HepG2 (cell line): Measurements from ENCODE around the gene TNPO3. TPM values are rescaled to one million over a fixed set of nuclear protein-coding genes. Genes with fewer than 3 reads are reported as not detected.

Experiments used
- ATAC-seq: fragments of 200-7000 bp; cut with Tn5 transposase; 3 replicates; pipeline ENCODE4 v1.9.1; 2020; ENCODE audit warnings: mild to moderate bottlenecking, moderate library complexity
- BruUV-seq: library from RNA; stranded (reverse); fragments of 400-500 nt; replicated peaks from 2 replicates; lab custom pipeline; 2021; lab: Mats Ljungman, UMichigan
- CTCF ChIA-PET: fragments of 300-600 bp; formaldehyde crosslinking; extraction: SDS; loops from one replicate; lab custom pipeline; 2021; ENCODE audit warnings: low total read pairs, inconsistent platforms, low intra/inter-chr PET ratio; lab: Yijun Ruan, JAX
- POLR2A ChIA-PET: fragments of 350-600 bp; sonication (Branson Sonifier 250); formaldehyde crosslinking; loops from one replicate; lab custom pipeline; 2020; ENCODE audit warnings: antibody characterized with exemption, inconsistent platforms; lab: Yijun Ruan, JAX
- DNase-seq: peaks from one replicate; pipeline ENCODE4 v3.0.0-alpha.2; 2015; ENCODE audit warnings: low spot score
- FAIRE-seq: peaks from 3 replicates; lab custom pipeline; 2011; peaks lifted over from hg19 to GRCh38; lab: Jason Lieb, UNC
- H2AFZ ChIP-seq: one replicate; pipeline ENCODE4 v1.6.1; 2011; ENCODE audit warnings: low read length, inconsistent platforms
- H3K27ac ChIP-seq: fragments of 300-600 bp; 3 replicates; pipeline ENCODE4 v1.8.0; 2011; ENCODE audit warnings: mixed run types, mild to moderate bottlenecking, mixed read lengths, low read length, inconsistent platforms; ENCODE audit not compliant: insufficient read depth; ENCODE audit errors: extremely low read length
- H3K27me3 ChIP-seq, 2 experiments: fragments of 200-600 bp in 1 of 2; 2 replicates in 1 of 2; 3 replicates in 1 of 2; pipeline versions ENCODE4 v1.6.0 to v1.8.0; 2011; ENCODE audit warnings: low read length in 2 of 2, mild to moderate bottlenecking in 2 of 2, moderate library complexity in 2 of 2, inconsistent platforms in 1 of 2; ENCODE audit not compliant: insufficient read depth in 2 of 2, control insufficient read depth in 1 of 2
- H3K36me3 ChIP-seq, 2 experiments: fragments of 200-600 bp in 1 of 2; replicated peaks in 1 of 2; 2 replicates in 1 of 2; 3 replicates in 1 of 2; pipeline versions ENCODE4 v1.5.1 to v1.8.0; 2011; ENCODE audit warnings: low read length in 2 of 2, inconsistent platforms in 1 of 2; ENCODE audit not compliant: insufficient read depth in 2 of 2, control insufficient read depth in 1 of 2
- H3K4me1 ChIP-seq: 2 replicates; pipeline ENCODE4 v1.5.1; 2012; ENCODE audit warnings: low read length, inconsistent platforms; ENCODE audit not compliant: insufficient read depth
- H3K4me2 ChIP-seq: 2 replicates; pipeline ENCODE4 v1.6.0; 2011; ENCODE audit warnings: low read depth, low read length, inconsistent platforms
- H3K4me3 ChIP-seq, 3 experiments: fragments of 200-600 bp in 1 of 3; sonication (generic), shearing (Covaris generic) in 1 of 3; replicated peaks in 1 of 3; 2 replicates each; pipeline ENCODE4 v1.5.1; 2011 to 2016; ENCODE audit warnings: low read length in 3 of 3, inconsistent platforms in 2 of 3, low read depth in 2 of 3, mild to moderate bottlenecking in 2 of 3, control low read depth in 1 of 3, mixed read lengths in 1 of 3; ENCODE audit not compliant: insufficient read depth in 1 of 3
- H3K79me2 ChIP-seq: one replicate; pipeline ENCODE4 v1.6.1; 2011; ENCODE audit warnings: low read length, inconsistent platforms; ENCODE audit not compliant: insufficient read depth
- H3K9ac ChIP-seq: 2 replicates; pipeline ENCODE4 v1.6.0; 2011; ENCODE audit warnings: mild to moderate bottlenecking, low read depth, low read length, inconsistent platforms; ENCODE audit not compliant: insufficient read depth
- H3K9me3 ChIP-seq: 2 replicates; pipeline ENCODE4 v1.5.1; 2012; ENCODE audit warnings: mild to moderate bottlenecking, low read length
- H4K20me1 ChIP-seq: 2 replicates; pipeline ENCODE4 v1.6.0; 2011; ENCODE audit warnings: inconsistent platforms, mild to moderate bottlenecking, low read length, moderate library complexity; ENCODE audit not compliant: insufficient read depth
- CBX5 ChIP-seq: sonication (generic); formaldehyde crosslinking; IDR thresholded peaks from 2 replicates; pipeline ENCODE4 v1.4.0; 2020; ENCODE audit warnings: missing genetic modification reagents, borderline replicate concordance
- HNRNPL ChIP-seq: fragments of 200-400 bp; formaldehyde crosslinking; IDR thresholded peaks from 2 replicates; pipeline ENCODE4 v1.6.1; 2017; ENCODE audit warnings: mild to moderate bottlenecking, low read depth, low read length
- KDM1A ChIP-seq: IDR thresholded peaks from 2 replicates; pipeline ENCODE4 v1.6.1; 2016; ENCODE audit warnings: missing compliant biosample characterization
- LRRFIP1 ChIP-seq: sonication (generic); formaldehyde crosslinking; conservative IDR thresholded peaks from 2 replicates; pipeline ENCODE4 v1.4.0; 2020; ENCODE audit warnings: missing genetic modification reagents
- PCBP1 ChIP-seq: fragments of 200-400 bp; formaldehyde crosslinking; IDR thresholded peaks from 2 replicates; pipeline ENCODE4 v1.6.1; 2017; ENCODE audit warnings: mild to moderate bottlenecking, low read depth, low read length, borderline replicate concordance
- SAP130 ChIP-seq: IDR thresholded peaks from 2 replicates; pipeline ENCODE4 v1.6.1; 2016; ENCODE audit warnings: low read depth
- SIN3B ChIP-seq: fragments of 150-350 bp; IDR thresholded peaks from 2 replicates; pipeline ENCODE4 v1.6.1; 2014; ENCODE audit warnings: low read length
- SP1 ChIP-seq, 2 experiments: fragments of 450-650 bp in 1 of 2; sonication (generic) in 1 of 2; formaldehyde crosslinking in 1 of 2; IDR thresholded peaks; 2 replicates each; pipeline versions ENCODE4 v1.4.0 to v1.6.1; 2016 to 2020; ENCODE audit warnings: missing genetic modification reagents in 1 of 2
- TSC22D2 ChIP-seq: sonication (generic); formaldehyde crosslinking; IDR thresholded peaks from 2 replicates; pipeline ENCODE4 v1.5.1; 2020; ENCODE audit warnings: missing genetic modification reagents, mild to moderate bottlenecking, borderline replicate concordance
- ZNF124 ChIP-seq: sonication (generic); formaldehyde crosslinking; IDR thresholded peaks from 2 replicates; pipeline ENCODE4 v1.4.0; 2020; ENCODE audit warnings: missing genetic modification reagents
- ZNF441 ChIP-seq: sonication (generic); formaldehyde crosslinking; IDR thresholded peaks from 2 replicates; pipeline ENCODE4 v1.7.0; 2021; ENCODE audit warnings: missing genetic modification reagents, borderline replicate concordance
- ZNF446 ChIP-seq: sonication (generic); formaldehyde crosslinking; IDR thresholded peaks from 2 replicates; pipeline ENCODE4 v1.5.0; 2020; ENCODE audit warnings: mild to moderate bottlenecking, missing genetic modification reagents
- ZNF501 ChIP-seq: sonication (generic); formaldehyde crosslinking; IDR thresholded peaks from 2 replicates; pipeline ENCODE4 v1.5.1; 2020; ENCODE audit warnings: mild to moderate bottlenecking, moderate library complexity, missing genetic modification reagents
- ZNF562 ChIP-seq: sonication (generic); formaldehyde crosslinking; IDR thresholded peaks from 2 replicates; pipeline ENCODE4 v1.8.0; 2022; ENCODE audit warnings: missing genetic modification reagents, borderline replicate concordance
- ZNF687 ChIP-seq: sonication (generic); formaldehyde crosslinking; IDR thresholded peaks from 2 replicates; pipeline ENCODE4 v1.5.1; 2020; ENCODE audit warnings: mild to moderate bottlenecking, missing genetic modification reagents, moderate library complexity
- ZNF7 ChIP-seq: IDR thresholded peaks from 2 replicates; pipeline ENCODE4 v1.6.1; 2016; ENCODE audit warnings: missing biosample characterization, missing genetic modification reagents
- ZNF781 ChIP-seq: sonication (generic); formaldehyde crosslinking; IDR thresholded peaks from 2 replicates; pipeline ENCODE4 v1.5.1; 2020; ENCODE audit warnings: borderline replicate concordance, mild to moderate bottlenecking, missing genetic modification reagents; ENCODE audit errors: not compliant biosample characterization
- ZSCAN21 ChIP-seq: sonication (generic); formaldehyde crosslinking; IDR thresholded peaks from 2 replicates; pipeline ENCODE4 v1.8.0; 2022; ENCODE audit warnings: mild to moderate bottlenecking, missing genetic modification reagents, moderate library complexity, borderline replicate concordance
- WGBS: methylation state at CpG from one replicate; pipeline ENCODE4 v1.1.6; 2017; ENCODE audit warnings: low lambda C conversion rate; 5-methylcytosine and 5-hydroxymethylcytosine counted together
- in situ Hi-C: cut with HindIII; loops from 2 replicates; pipeline ENCODE4 v1.10.0; 2017; ENCODE audit warnings: low pct_unique_long_range_greater_than_20kb; ENCODE audit not compliant: extremely low pct_ligation_motif_present
- intact Hi-C: fragments of 100-400 bp; cut with micrococcal nuclease; formaldehyde crosslinking; loops from one replicate; pipeline ENCODE4 v1.10.0; 2022; ENCODE audit not compliant: unreplicated experiment
- polyA plus RNA-seq, 8 experiments: library from polyadenylated mRNA; depleted of rRNA in 3 of 8; stranded (reverse) in 7 of 8; unstranded in 1 of 8; fragments of >200 nt; fragmentation: Illumina TruSeq in 4 of 8; extraction: Trizol in 4 of 8; gene quantifications; 2 replicates each; pipeline versions ENCODE4 v1.2.1 to v1.2.3, GENCODE V29; 2011 to 2016; ENCODE audit warnings: low read depth in 4 of 8, missing spikeins in 1 of 8, mixed read lengths in 1 of 8; ENCODE audit not compliant: insufficient read depth in 1 of 8
- total RNA-seq, 5 experiments: library from RNA; depleted of rRNA; stranded (reverse); fragments of >200 nt; fragmentation: Illumina TruSeq; extraction: Trizol; gene quantifications; 2 replicates each; pipeline ENCODE4 v1.2.3, GENCODE V29; 2016; ENCODE audit warnings: low read depth in 1 of 5

The TNPO3 gene
- total and polyA plus RNA-seq, 2 of the 13 experiments (the other 11 are each of a cell fraction or from before 2014, with no cell fraction given): 23.8 to 44.6 TPM

- DNase-seq (no peak), ATAC-seq (peak; percentile 55), FAIRE-seq (no peak)
- no peaks in the 10 kb centered on the region for H4K20me1 ChIP-seq
- H3K9ac ChIP-seq: no peak overlapping the region
- TF ChIP-seq ZNF781 (CRISPR knock-in tag) (no peak), SAP130 (peak; percentile 4; the same call in 1 of the 2 replicates), ZNF7 (CRISPR knock-in tag) (no peak), ZNF501 (CRISPR knock-in tag) (no peak), ZNF446 (no peak), HNRNPL (peak; percentile 55; the same call in 1 of the 2 replicates), ZSCAN21 (CRISPR knock-in tag) (peak; percentile 30; the same call in 1 of the 2 replicates), SIN3B (no peak), PCBP1 (no peak), SP1 (IDR thresholded peaks at IDR 0.05) (no peak), SP1 (CRISPR knock-in tag; IDR thresholded peaks at IDR 0.05) (no peak), CBX5 (CRISPR knock-in tag) (no peak), ZNF562 (CRISPR knock-in tag) (no peak), TSC22D2 (no peak), ZNF687 (CRISPR knock-in tag) (no peak), ZNF441 (CRISPR knock-in tag) (no peak), KDM1A (CRISPR knock-in tag) (no peak), LRRFIP1 (no peak), ZNF124 (CRISPR knock-in tag) (no peak)
- intact Hi-C loops: no loop called here
- peaks cover 64% of the 10 kb centered on the region for H3K4me1 ChIP-seq
- H3K27ac ChIP-seq: no peak overlapping the region
- peak overlapping the region; percentile 92 for H3K4me2 ChIP-seq
- in situ Hi-C loops: no loop called here
- 0% methylated on average over 2 of the region's 7 CpGs for WGBS
- H3K9me3 ChIP-seq: no peaks in the 10 kb centered on the region
- no peaks in the 10 kb centered on the region for H3K36me3 ChIP-seq
- ChIA-PET CTCF (no interaction called here), POLR2A (no interaction called here)
- peaks cover 1 to 18% of the 10 kb centered on the region in 2 experiments; a peak in 4 of 5 replicates for H3K27me3 ChIP-seq
- no peak overlapping the region for H2AFZ ChIP-seq
- BruUV-seq: no TSS peak
- no peaks in the 10 kb centered on the region for H3K79me2 ChIP-seq
- peak overlapping the region; percentile 20 to 75 (median 65); a peak in 4 of 6 replicates for H3K4me3 ChIP-seq
These were observed 115.6 kb downstream of the TNPO3 start for GRCh38 chr7:128939075-128939860.
